HEK293 (cell line): Measurements from ENCODE around the gene MON2.
"Not testable (repeated sequence)": the region's sequence is repeated elsewhere in the genome, so short reads cannot be mapped to it uniquely, and the experiment has no call there.

Source experiments
- CTCF ChIA-PET: fragments of 350-600 bp; formaldehyde crosslinking; extraction: SDS; loops from one replicate; lab custom pipeline; 2021; ENCODE audit warnings: antibody characterized with exemption; lab: Yijun Ruan, JAX
- POLR2A ChIA-PET: fragments of 300-600 bp; formaldehyde crosslinking; extraction: SDS; loops from one replicate; lab custom pipeline; 2020; ENCODE audit warnings: antibody characterized with exemption, inconsistent platforms; lab: Yijun Ruan, JAX
- H3K27ac ChIP-seq: fragments of 200-500 bp; sonication (Bioruptor generic); 2 replicates; pipeline ENCODE4 v1.5.1; 2014; ENCODE audit warnings: low read depth, low read length, control low read depth, inconsistent platforms; ENCODE audit errors: extremely low read depth
- H3K36me3 ChIP-seq, 2 experiments: fragments of 200-500 bp in 1 of 2; sonication (Bioruptor generic) in 1 of 2; 1 replicate in 1 of 2; 2 replicates in 1 of 2; pipeline ENCODE4 v1.5.1; 2014 to 2017; ENCODE audit warnings: inconsistent platforms in 2 of 2, low read length in 2 of 2; ENCODE audit not compliant: control insufficient read depth in 2 of 2, insufficient read depth in 1 of 2
- H3K4me1 ChIP-seq: fragments of 200-500 bp; sonication (Bioruptor generic); 2 replicates; pipeline ENCODE4 v1.5.1; 2014; ENCODE audit warnings: mild to moderate bottlenecking, low read length, inconsistent platforms; ENCODE audit not compliant: control insufficient read depth, insufficient read depth
- H3K4me3 ChIP-seq: 2 replicates; pipeline ENCODE4 v1.5.1; 2011; ENCODE audit warnings: low read depth, mild to moderate bottlenecking, control low read depth, low read length, moderate library complexity
- H3K9me3 ChIP-seq: fragments of 200-500 bp; sonication (Bioruptor generic); 2 replicates; pipeline ENCODE4 v1.5.1; 2014; ENCODE audit warnings: low read depth, low read length, inconsistent platforms; ENCODE audit not compliant: control insufficient read depth, insufficient read depth
- OVOL3 ChIP-seq: fragments of 450-650 bp; formaldehyde crosslinking; IDR thresholded peaks from 2 replicates; pipeline ENCODE4 v1.5.1; 2016; ENCODE audit warnings: missing biosample characterization, missing genetic modification characterization
- PRDM1 ChIP-seq: fragments of 450-650 bp; formaldehyde crosslinking; IDR thresholded peaks from 2 replicates; pipeline ENCODE4; 2016; ENCODE audit warnings: missing biosample characterization, missing genetic modification characterization
- SP3 ChIP-seq: fragments of 450-650 bp; formaldehyde crosslinking; IDR thresholded peaks from 2 replicates; pipeline ENCODE4 v1.5.1; 2016; ENCODE audit warnings: missing biosample characterization, missing genetic modification characterization
- ZBTB44 ChIP-seq: fragments of 450-650 bp; IDR thresholded peaks from 2 replicates; pipeline ENCODE4 v1.5.1; 2018; ENCODE audit warnings: missing biosample characterization, mild to moderate bottlenecking, missing genetic modification characterization
- ZFP3 ChIP-seq: fragments of 450-650 bp; formaldehyde crosslinking; IDR thresholded peaks from 2 replicates; pipeline ENCODE4 v1.5.1; 2016; ENCODE audit warnings: low read depth, missing biosample characterization, missing genetic modification characterization
- ZNF148 ChIP-seq: fragments of 450-650 bp; formaldehyde crosslinking; IDR thresholded peaks from 2 replicates; pipeline ENCODE4 v1.5.0; 2017; ENCODE audit warnings: missing biosample characterization, missing genetic modification characterization, borderline replicate concordance
- ZNF184 ChIP-seq: fragments of 450-650 bp; IDR thresholded peaks from 2 replicates; pipeline ENCODE4 v1.5.1; 2018; ENCODE audit warnings: missing biosample characterization, mild to moderate bottlenecking, missing genetic modification characterization
- ZNF366 ChIP-seq: fragments of 450-650 bp; formaldehyde crosslinking; conservative IDR thresholded peaks from 2 replicates; pipeline ENCODE4 v1.5.1; 2016; ENCODE audit warnings: missing biosample characterization, missing genetic modification characterization
- ZNF423 ChIP-seq: fragments of 450-650 bp; formaldehyde crosslinking; IDR thresholded peaks from 2 replicates; pipeline ENCODE4 v1.5.1; 2016; ENCODE audit warnings: missing biosample characterization, missing genetic modification characterization
- ZNF501 ChIP-seq: fragments of 450-650 bp; formaldehyde crosslinking; IDR thresholded peaks from 2 replicates; pipeline ENCODE4 v1.5.1; 2016; ENCODE audit warnings: missing biosample characterization, missing genetic modification characterization
- ZNF513 ChIP-seq: fragments of 450-650 bp; IDR thresholded peaks from 2 replicates; pipeline ENCODE4 v1.5.1; 2018; ENCODE audit warnings: missing biosample characterization, missing genetic modification characterization
- ZNF555 ChIP-seq: fragments of 450-650 bp; formaldehyde crosslinking; conservative IDR thresholded peaks from 2 replicates; pipeline ENCODE4 v1.5.1; 2017; ENCODE audit warnings: missing biosample characterization, mild to moderate bottlenecking, missing genetic modification characterization, inconsistent platforms
- ZNF830 ChIP-seq: fragments of 450-650 bp; IDR thresholded peaks from 2 replicates; pipeline ENCODE4 v1.5.0; 2018; ENCODE audit warnings: missing biosample characterization, missing genetic modification characterization, low read depth, mild to moderate bottlenecking, moderate library complexity
- ZNF843 ChIP-seq: fragments of 450-650 bp; formaldehyde crosslinking; IDR thresholded peaks from 2 replicates; pipeline ENCODE4 v1.5.1; 2016; ENCODE audit warnings: missing biosample characterization, missing genetic modification characterization
- ZSCAN30 ChIP-seq: fragments of 450-650 bp; IDR thresholded peaks from 2 replicates; pipeline ENCODE4 v1.5.1; 2018; ENCODE audit warnings: missing biosample characterization, mild to moderate bottlenecking, missing genetic modification characterization, moderate library complexity
- ZXDB ChIP-seq: fragments of 450-650 bp; formaldehyde crosslinking; IDR thresholded peaks from 2 replicates; pipeline ENCODE4 v1.5.1; 2016; ENCODE audit warnings: missing biosample characterization, missing genetic modification characterization
- TF ChIP-seq, protein P1 (sequence below): fragments of 450-650 bp; formaldehyde crosslinking; IDR thresholded peaks from 2 replicates; pipeline ENCODE4 v1.5.1; 2016; ENCODE audit warnings: missing biosample characterization, missing genetic modification characterization

MON2 gene

DNA sequence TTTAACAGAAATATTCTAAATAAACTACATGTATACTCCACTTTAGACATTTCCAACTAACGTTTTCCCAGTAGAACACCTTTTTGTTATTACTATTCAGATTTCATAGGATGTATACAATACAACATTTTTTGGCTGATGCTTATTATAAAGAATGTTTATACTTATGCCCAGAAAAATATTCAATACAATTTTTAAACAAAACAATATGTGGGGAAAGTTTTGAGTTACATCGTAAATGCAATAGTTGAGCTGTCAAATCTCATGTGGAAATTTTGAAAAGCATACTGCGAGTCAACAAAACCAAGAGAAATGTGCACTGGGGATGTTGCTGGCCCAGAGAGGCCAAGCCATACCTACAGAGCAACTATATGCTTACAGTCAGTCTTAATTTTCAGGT is 18.2 kb upstream of the MON2 start:
- Histone ChIP-seq H3K4me3 (no peak overlapping the region), H3K36me3 (no peaks in the 10 kb centered on the region), H3K4me1 (no peaks in the 10 kb centered on the region), H3K27ac (no peak overlapping the region), H3K9me3 (no peaks in the 10 kb centered on the region)
- TF ChIP-seq ZNF148 (tag by site-specific recombination) (no peak), OVOL3 (tag by site-specific recombination) (no peak), ZNF830 (tag by site-specific recombination) (no peak), ZNF843 (tag by site-specific recombination) (no peak), ZBTB44 (no peak), ZFP3 (tag by site-specific recombination) (no peak), ZNF501 (tag by site-specific recombination) (no peak)
- CTCF ChIA-PET: interaction anchor here (0.6 to 0.7 kb wide), 2 partner anchors 8 to 188 kb away, joined by 3 to 5 read pairs; no protein-coding TSS in a partner anchor
- POLR2A ChIA-PET: no interaction called here

- H3K4me3 ChIP-seq, H3K27ac ChIP-seq, H3K4me1 ChIP-seq, POLR2A ChIA-PET, H3K36me3 ChIP-seq, H3K9me3 ChIP-seq: not testable (repeated sequence)
- CTCF ChIA-PET: interaction anchor here (0.6 to 1.7 kb wide), 3 partner anchors 18 to 119 kb away, joined by 3 to 7 read pairs (median 3); no protein-coding TSS in a partner anchor
Observed at GRCh38 chr12:62455429-62455828, 11.2 kb upstream of the MON2 start.

GRCh38 chr12:62458626-62459025 is 8.0 kb upstream of the MON2 start:
- Histone ChIP-seq H3K4me3 (no peak overlapping the region), H3K9me3 (no peaks in the 10 kb centered on the region), H3K4me1 (no peaks in the 10 kb centered on the region), H3K27ac (no peak overlapping the region), H3K36me3 (no peaks in the 10 kb centered on the region)
- TF ChIP-seq ZNF555: no peak
- TF ChIP-seq SP3 (tag by site-specific recombination): no peak
- TF ChIP-seq ZNF423 (tag by site-specific recombination): no peak
- TF ChIP-seq ZNF184 (tag by site-specific recombination): no peak
- TF ChIP-seq, protein P1, sequence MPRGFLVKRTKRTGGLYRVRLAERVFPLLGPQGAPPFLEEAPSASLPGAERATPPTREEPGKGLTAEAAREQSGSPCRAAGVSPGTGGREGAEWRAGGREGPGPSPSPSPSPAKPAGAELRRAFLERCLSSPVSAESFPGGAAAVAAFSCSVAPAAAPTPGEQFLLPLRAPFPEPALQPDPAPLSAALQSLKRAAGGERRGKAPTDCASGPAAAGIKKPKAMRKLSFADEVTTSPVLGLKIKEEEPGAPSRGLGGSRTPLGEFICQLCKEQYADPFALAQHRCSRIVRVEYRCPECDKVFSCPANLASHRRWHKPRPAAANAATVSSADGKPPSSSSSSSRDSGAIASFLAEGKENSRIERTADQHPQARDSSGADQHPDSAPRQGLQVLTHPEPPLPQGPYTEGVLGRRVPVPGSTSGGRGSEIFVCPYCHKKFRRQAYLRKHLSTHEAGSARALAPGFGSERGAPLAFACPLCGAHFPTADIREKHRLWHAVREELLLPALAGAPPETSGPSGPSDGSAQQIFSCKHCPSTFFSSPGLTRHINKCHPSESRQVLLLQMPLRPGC (tag by site-specific recombination): no peak
- no peak for TF ChIP-seq ZNF513 (tag by site-specific recombination)
- no peak for TF ChIP-seq ZSCAN30 (tag by site-specific recombination)
- no peak for TF ChIP-seq ZXDB
- TF ChIP-seq PRDM1 (tag by site-specific recombination): no peak
- TF ChIP-seq ZNF366: no peak
- ChIA-PET POLR2A (interaction anchor here (1.5 kb wide), 1 partner anchor 8 kb away, joined by 4 read pairs; the partner anchor contains the start of gene MON2), CTCF (interaction anchor here (0.9 to 1.5 kb wide), 2 partner anchors 21 to 354 kb away, joined by 3 to 5 read pairs; no protein-coding TSS in a partner anchor)
